Mononuclear cell (primary cell): Measurements from ENCODE around the gene COL17A1. TPM values are rescaled to one million over a fixed set of nuclear protein-coding genes. Genes with fewer than 3 reads are reported as not detected.

Experiments
- H3K27me3 ChIP-seq: 2 replicates; pipeline ENCODE4 v1.6.0; 2011; ENCODE audit warnings: low read length, control low read depth; ENCODE audit not compliant: insufficient read depth
- H3K4me1 ChIP-seq: 2 replicates; pipeline ENCODE4 v1.5.1; 2011; ENCODE audit warnings: mild to moderate bottlenecking, low read length, control low read depth; ENCODE audit not compliant: insufficient read depth
- H3K4me3 ChIP-seq: 2 replicates; pipeline ENCODE4 v1.5.1; 2011; ENCODE audit warnings: mild to moderate bottlenecking, low read length, moderate library complexity
- H3K9me3 ChIP-seq: 2 replicates; pipeline ENCODE4 v1.5.1; 2011; ENCODE audit warnings: low read depth, mild to moderate bottlenecking, control low read depth, low read length
- total RNA-seq: library from RNA; depleted of rRNA; stranded (reverse); fragments of >200 nt; gene quantifications from one replicate; pipeline ENCODE4 v1.2.3, GENCODE V29; 2012

Gene COL17A1
- total RNA-seq, 1 donor, result not detected

GRCh38 chr10:104046651-104047050, 39.0 kb downstream of the COL17A1 start:
- Histone ChIP-seq H3K9me3 (no peaks in the 10 kb centered on the region), H3K27me3 (no peaks in the 10 kb centered on the region), H3K4me3 (no peak overlapping the region), H3K4me1 (no peaks in the 10 kb centered on the region)

DNA sequence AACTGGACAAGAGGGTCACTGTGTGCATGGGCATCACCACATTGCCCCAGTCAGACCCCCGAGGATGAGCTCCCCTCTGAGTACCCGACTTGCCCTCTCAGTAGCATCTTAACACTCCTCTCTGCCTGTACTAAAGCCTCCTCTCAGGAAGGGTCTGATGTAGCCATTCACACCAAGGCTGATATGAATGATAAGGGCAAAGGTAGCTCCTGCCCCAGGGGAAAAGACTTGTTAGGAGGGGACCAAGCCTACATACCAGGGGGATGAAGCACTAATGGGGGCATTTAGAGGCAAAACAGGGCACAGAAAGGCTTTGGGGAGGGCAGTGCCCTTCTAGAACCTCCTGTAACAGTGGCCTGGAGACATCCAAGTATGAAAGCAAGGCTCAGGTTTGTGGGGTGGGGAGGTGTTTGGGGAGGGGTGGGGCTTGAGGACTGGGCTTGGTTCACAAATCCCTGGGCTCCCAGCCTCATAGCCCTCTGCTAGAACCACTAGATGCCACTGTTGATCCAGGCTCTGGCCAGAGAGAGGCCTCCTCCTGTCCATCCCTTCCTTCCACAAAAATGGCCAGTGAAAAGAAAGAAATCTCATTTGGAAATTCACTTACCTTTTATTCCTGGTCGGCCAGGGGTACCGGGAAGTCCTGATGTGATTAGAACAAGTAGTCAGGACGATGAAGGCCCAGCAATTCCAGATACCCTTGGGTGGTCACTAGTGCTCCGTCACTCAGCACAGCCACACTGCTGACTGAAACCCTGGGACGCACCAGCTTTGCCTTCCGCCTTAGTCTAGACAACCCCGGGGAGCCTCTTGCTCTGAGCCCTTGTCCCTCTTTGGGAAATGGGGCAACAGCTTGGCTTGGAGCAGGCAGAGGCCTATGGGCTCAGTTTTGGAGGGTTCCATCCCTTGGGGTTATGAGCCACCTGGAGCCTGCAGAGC, 40.3 kb downstream of the COL17A1 start:
- no peaks in the 10 kb centered on the region for H3K9me3 ChIP-seq
- no peak overlapping the region for H3K4me3 ChIP-seq
- no peaks in the 10 kb centered on the region for H3K4me1 ChIP-seq
- no peaks in the 10 kb centered on the region for H3K27me3 ChIP-seq

DNA sequence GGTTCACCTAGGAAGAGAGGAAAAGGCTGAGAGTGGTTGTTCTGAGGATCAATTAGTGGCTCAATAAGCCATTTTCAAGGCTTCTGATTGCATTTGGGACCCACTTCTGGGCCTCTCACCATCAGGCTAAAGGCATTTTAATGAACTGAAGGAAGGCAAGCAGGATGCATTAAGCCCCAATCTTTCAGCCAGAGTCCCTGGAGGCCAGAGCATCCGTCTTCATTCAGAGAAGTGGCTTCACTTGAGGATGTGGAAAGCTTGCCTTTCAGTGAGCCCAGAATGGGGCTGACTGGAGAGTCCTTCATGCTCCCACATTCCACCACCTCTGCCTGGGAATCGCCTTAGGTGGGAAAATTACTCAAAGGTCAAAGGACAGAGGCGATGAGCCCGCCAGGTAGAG, 41.8 kb downstream of the COL17A1 start:
- Histone ChIP-seq H3K9me3 (no peaks in the 10 kb centered on the region), H3K4me1 (no peaks in the 10 kb centered on the region), H3K4me3 (no peak overlapping the region), H3K27me3 (no peaks in the 10 kb centered on the region)

DNA sequence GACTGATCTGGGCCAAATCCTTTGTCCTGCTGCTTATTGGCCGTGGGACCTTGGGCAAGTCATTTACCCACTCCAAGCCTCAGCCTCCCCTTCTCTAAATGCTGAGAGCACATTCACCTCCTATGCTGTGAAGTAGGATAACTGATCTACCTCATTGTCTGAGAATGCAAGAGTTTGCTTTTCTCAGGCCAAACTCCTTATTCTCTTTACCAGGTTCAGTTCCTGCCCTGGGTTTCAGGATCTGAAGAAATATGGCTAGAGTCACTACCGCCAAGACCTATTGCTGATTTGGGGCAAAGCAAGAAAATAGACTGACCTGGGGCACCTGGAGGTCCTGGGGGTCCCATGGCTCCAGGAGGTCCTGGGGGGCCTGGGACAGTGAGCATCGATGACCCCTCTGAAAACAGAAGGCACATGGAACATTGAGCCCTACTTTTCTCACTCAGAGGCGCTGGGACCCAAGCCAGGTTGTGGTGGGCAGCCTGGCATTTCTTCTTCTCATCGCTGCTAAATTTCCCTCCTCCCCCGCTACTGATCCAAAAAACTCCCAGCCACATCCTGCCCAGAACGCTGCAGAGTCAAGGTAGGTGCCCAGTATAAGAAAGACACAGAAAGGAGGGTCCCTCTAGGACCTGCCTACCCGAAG, 42.4 kb downstream of the COL17A1 start:
- Histone ChIP-seq H3K9me3 (no peaks in the 10 kb centered on the region), H3K4me3 (no peak overlapping the region), H3K4me1 (no peaks in the 10 kb centered on the region), H3K27me3 (no peaks in the 10 kb centered on the region)

DNA sequence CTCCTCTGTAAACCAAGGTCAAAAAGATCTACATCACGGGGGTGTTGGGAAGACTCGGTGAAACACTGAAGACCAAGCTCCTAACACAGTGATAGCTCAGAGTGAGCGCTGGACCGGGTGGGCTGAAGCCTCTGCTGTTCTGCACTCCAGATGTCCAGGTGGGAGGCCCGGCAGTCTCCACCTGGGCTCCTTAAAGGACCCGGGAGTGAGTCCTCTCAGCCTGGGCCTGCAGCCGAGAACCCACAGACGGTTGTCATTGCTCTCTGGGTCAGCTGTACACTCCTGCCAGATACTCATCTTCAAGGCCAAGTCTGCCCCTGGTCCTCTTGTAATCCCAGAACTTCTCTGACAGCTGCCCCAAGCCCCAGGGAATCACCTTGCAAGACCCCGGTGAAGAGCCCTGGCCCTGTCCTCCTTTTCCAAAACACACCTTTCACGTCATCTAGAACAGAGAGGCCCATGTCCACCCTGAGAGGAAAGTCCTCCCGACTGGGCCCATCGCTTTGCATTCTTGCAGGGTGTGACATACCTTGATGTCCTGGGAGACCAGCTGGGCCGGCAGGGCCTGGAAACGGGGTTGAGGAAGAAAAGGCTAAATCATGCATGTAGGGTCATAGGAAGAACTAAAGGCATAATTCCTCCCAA, 43.7 kb downstream of the COL17A1 start:
- H3K4me3 ChIP-seq, result no peak overlapping the region
- H3K27me3 ChIP-seq, result no peaks in the 10 kb centered on the region
- no peaks in the 10 kb centered on the region for H3K9me3 ChIP-seq
- no peaks in the 10 kb centered on the region for H3K4me1 ChIP-seq

DNA sequence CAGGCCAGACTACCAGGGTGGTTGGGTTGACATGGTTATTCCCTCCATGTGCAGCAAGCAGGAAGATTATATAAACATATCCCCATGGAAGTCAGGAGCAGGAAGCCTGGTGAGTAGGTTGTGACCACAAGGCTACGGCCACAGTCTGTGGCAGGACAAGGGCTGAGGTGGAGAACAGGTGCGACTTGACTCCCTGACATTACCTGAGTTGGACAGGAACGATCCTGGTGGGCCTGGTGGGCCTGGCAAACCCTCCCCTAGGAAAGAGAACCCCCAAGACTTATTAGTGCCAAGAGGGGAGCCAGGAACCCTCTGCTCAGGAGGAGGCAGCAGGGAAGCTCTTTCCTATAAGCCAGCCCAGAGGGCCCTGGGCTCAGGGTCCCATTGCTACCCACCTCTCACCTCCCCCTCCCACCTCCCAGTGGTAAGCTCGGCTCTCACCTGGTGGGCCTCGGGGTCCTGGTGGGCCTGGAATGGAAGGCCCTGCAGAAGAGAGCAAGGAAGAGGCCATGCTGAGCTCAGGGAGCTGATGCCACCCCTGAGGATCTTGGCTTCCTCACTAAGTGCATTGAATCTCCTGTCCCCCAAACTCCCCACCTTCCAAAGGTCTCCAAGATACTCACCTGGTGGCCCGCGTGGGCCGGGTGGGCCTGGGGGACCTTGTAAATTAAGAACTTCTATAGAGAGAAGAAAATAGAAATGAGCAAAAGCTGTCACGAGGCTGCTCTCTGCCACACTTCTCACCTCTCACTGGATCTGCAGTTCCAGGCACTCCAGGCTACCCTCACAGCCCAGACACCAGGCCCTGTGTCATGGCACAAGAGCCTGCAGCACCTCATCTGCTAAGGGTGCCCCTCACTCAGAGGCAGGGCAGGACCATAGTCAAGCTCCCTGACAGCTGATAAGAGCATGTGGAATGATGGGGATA, 44.6 kb downstream of the COL17A1 start:
- Histone ChIP-seq H3K9me3 (no peaks in the 10 kb centered on the region), H3K4me3 (no peak overlapping the region), H3K4me1 (no peaks in the 10 kb centered on the region), H3K27me3 (no peaks in the 10 kb centered on the region)

GRCh38 chr10:104040382-104040781, 45.3 kb downstream of the COL17A1 start:
- no peaks in the 10 kb centered on the region for H3K27me3 ChIP-seq
- H3K4me1 ChIP-seq, result no peaks in the 10 kb centered on the region
- no peak overlapping the region for H3K4me3 ChIP-seq
- no peaks in the 10 kb centered on the region for H3K9me3 ChIP-seq

GRCh38 chr10:104038958-104039752, 46.5 kb downstream of the COL17A1 start:
- Histone ChIP-seq H3K27me3 (no peaks in the 10 kb centered on the region), H3K9me3 (no peaks in the 10 kb centered on the region), H3K4me1 (no peaks in the 10 kb centered on the region), H3K4me3 (no peak overlapping the region)

- Histone ChIP-seq H3K4me3 (no peak overlapping the region), H3K27me3 (no peaks in the 10 kb centered on the region), H3K4me1 (no peaks in the 10 kb centered on the region), H3K9me3 (no peaks in the 10 kb centered on the region)
These were observed 47.1 kb downstream of the COL17A1 start for GRCh38 chr10:104038537-104038936.

- Histone ChIP-seq H3K4me1 (no peaks in the 10 kb centered on the region), H3K9me3 (no peaks in the 10 kb centered on the region), H3K27me3 (no peaks in the 10 kb centered on the region), H3K4me3 (no peak overlapping the region)
These were observed 48.3 kb downstream of the COL17A1 start for GRCh38 chr10:104037261-104037951.

GRCh38 chr10:104036518-104037260, 49.0 kb downstream of the COL17A1 start:
- H3K4me1 ChIP-seq, result no peaks in the 10 kb centered on the region
- no peaks in the 10 kb centered on the region for H3K9me3 ChIP-seq
- H3K27me3 ChIP-seq, result no peaks in the 10 kb centered on the region
- H3K4me3 ChIP-seq, result no peak overlapping the region

GRCh38 chr10:104036069-104036384, 49.7 kb downstream of the COL17A1 start:
- H3K27me3 ChIP-seq, result no peaks in the 10 kb centered on the region
- H3K4me1 ChIP-seq, result no peaks in the 10 kb centered on the region
- H3K9me3 ChIP-seq, result no peaks in the 10 kb centered on the region
- no peak overlapping the region for H3K4me3 ChIP-seq
